ENCODE results near the gene ISL2. TPM values are rescaled to one million over a fixed set of nuclear protein-coding genes. Genes with fewer than 3 reads are reported as not detected.

ISL2 gene
- total RNA-seq, 2 experiments from 2014 or later = 0.21 TPM; not detected in 1

GRCh38 chr15:76339305-76340197 lies 3.0 kb downstream of the ISL2 start:
- CTCF ChIA-PET = no interaction called here
- POLR2A ChIA-PET = interaction anchor here (0.7 kb wide), 1 partner anchor 155 kb away, joined by 5 read pairs; no protein-coding TSS in a partner anchor

GRCh38 chr15:76340198-76340802 lies 3.7 kb downstream of the ISL2 start:
- ChIA-PET CTCF (no interaction called here), POLR2A (interaction anchor here (0.7 kb wide), 1 partner anchor 155 kb away, joined by 5 read pairs; no protein-coding TSS in a partner anchor)

- CTCF ChIA-PET = interaction anchor here (1.8 kb wide), 1 partner anchor 155 kb away, joined by 4 read pairs; no protein-coding TSS in a partner anchor
Observed at GRCh38 chr15:76340803-76341365, 4.3 kb downstream of the ISL2 start.

GRCh38 chr15:76341366-76342057 lies 4.9 kb downstream of the ISL2 start:
- ChIA-PET POLR2A (no interaction called here), CTCF (interaction anchor here (0.9 to 1.8 kb wide), 2 partner anchors 144 to 155 kb away, joined by 3 to 4 read pairs; no protein-coding TSS in a partner anchor)

More at GRCh38 chr15:76340803-76341365, 4.3 kb downstream of the ISL2 start:
- POLR2A ChIA-PET = no interaction called here

GRCh38 chr15:76342058-76342381 lies 5.4 kb downstream of the ISL2 start:
- POLR2A ChIA-PET = interaction anchor here (0.5 kb wide), 1 partner anchor 11 kb away, joined by 3 read pairs; no protein-coding TSS in a partner anchor
- CTCF ChIA-PET = interaction anchor here (0.9 to 1.8 kb wide), 2 partner anchors 144 to 156 kb away, joined by 3 to 4 read pairs; no protein-coding TSS in a partner anchor

- POLR2A ChIA-PET = interaction anchor here (0.5 kb wide), 1 partner anchor 10 kb away, joined by 3 read pairs; no protein-coding TSS in a partner anchor
- CTCF ChIA-PET = interaction anchor here (0.9 to 1.8 kb wide), 2 partner anchors 145 to 156 kb away, joined by 3 to 4 read pairs; no protein-coding TSS in a partner anchor
Observed at GRCh38 chr15:76342382-76343201, 6.0 kb downstream of the ISL2 start.

- CTCF ChIA-PET = interaction anchor here (1.2 kb wide), 1 partner anchor 8 kb away, joined by 3 read pairs; no protein-coding TSS in a partner anchor
- POLR2A ChIA-PET = no interaction called here
Observed at GRCh38 chr15:76343313-76343996, 6.9 kb downstream of the ISL2 start.

GRCh38 chr15:76344893-76345582 lies 8.5 kb downstream of the ISL2 start:
- CTCF ChIA-PET = no interaction called here
- POLR2A ChIA-PET = no interaction called here

- ChIA-PET POLR2A (no interaction called here), CTCF (interaction anchor here (0.9 kb wide), 1 partner anchor 114 kb away, joined by 3 read pairs; no protein-coding TSS in a partner anchor)
Observed at GRCh38 chr15:76345583-76345879, 9.0 kb downstream of the ISL2 start.

GRCh38 chr15:76345880-76346668 lies 9.5 kb downstream of the ISL2 start:
- POLR2A ChIA-PET = no interaction called here
- CTCF ChIA-PET = interaction anchor here (0.9 kb wide), 1 partner anchor 114 kb away, joined by 3 read pairs; no protein-coding TSS in a partner anchor

- CTCF ChIA-PET = interaction anchor here (0.6 to 0.9 kb wide), 2 partner anchors 113 to 188 kb away, joined by 3 read pairs; no protein-coding TSS in a partner anchor
- POLR2A ChIA-PET = no interaction called here
Observed at GRCh38 chr15:76346669-76347481, 10.3 kb downstream of the ISL2 start.

- ChIA-PET CTCF (interaction anchor here (0.6 kb wide), 1 partner anchor 189 kb away, joined by 3 read pairs; no protein-coding TSS in a partner anchor), POLR2A (no interaction called here)
Observed at GRCh38 chr15:76347482-76348055, 11.0 kb downstream of the ISL2 start.

GRCh38 chr15:76349301-76350070 lies 12.9 kb downstream of the ISL2 start:
- POLR2A ChIA-PET = interaction anchor here (0.6 kb wide), 1 partner anchor 23 kb away, joined by 5 read pairs; no protein-coding TSS in a partner anchor

GRCh38 chr15:76353023-76353577 lies 16.5 kb downstream of the ISL2 start:
- ChIA-PET POLR2A (interaction anchor here (0.6 kb wide), 1 partner anchor 11 kb away, joined by 3 read pairs; no protein-coding TSS in a partner anchor), CTCF (no interaction called here)

More at GRCh38 chr15:76349301-76350070, 12.9 kb downstream of the ISL2 start:
- CTCF ChIA-PET = no interaction called here

All from activated CD8-positive, alpha-beta memory T cell treated with anti-CD3 and anti-CD28 coated beads for 36 hours (primary cell).